GM19438 (cell line): ENCODE data around the gene RPS21.

Experiments used
- ATAC-seq: cut with Tn5 transposase; IDR thresholded peaks from one replicate; pipeline ENCODE4 v1.9.1; 2021; ENCODE audit warnings: low read depth; ENCODE audit not compliant: unreplicated experiment

The RPS21 gene

DNA sequence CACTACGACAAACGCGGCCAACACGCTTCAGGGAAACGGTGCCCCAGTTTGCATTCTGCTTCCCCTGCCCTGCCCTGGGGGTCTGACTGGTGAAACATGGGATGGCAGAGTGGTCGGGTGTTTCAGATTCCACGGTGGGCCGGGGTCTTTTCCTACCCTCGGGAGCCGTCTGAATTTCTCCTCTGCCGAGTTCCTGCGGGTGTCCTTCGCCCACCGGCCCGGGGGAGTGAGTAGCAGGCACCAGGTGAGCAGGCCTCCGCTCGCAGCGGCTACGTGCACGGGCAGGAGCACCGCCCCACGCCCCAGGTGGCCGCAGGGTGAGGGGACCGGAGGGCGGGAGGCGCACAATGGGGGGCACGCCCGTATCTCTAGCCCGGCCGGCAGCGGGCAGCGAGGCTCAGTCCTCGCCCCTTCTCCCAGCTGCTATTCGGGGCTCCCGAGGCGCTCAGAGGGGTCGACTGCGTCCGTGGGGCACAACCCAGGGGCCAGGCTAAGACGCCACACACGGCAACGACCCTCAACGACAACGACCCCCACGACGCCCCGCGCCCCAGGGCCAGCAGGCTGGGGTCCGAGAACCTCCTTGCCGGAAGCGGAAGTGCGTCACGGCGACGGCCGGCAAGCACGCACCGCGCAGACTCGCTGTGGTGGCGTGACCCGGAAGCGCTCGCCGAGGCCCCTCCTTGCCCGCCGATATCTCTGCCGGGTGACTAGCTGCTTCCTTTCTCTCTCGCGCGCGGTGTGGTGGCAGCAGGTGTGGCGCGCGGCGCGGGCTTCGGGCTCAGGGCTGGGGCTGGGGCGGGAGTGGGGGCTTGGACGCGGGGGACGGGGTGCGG, at the start of gene RPS21:
Gene RPS21 (plus strand): TSS at position 721 of the 836 bp plus-strand sequence. CDS start 236 bp downstream, outside the sequence.
- peak; percentile 81 for ATAC-seq

DNA sequence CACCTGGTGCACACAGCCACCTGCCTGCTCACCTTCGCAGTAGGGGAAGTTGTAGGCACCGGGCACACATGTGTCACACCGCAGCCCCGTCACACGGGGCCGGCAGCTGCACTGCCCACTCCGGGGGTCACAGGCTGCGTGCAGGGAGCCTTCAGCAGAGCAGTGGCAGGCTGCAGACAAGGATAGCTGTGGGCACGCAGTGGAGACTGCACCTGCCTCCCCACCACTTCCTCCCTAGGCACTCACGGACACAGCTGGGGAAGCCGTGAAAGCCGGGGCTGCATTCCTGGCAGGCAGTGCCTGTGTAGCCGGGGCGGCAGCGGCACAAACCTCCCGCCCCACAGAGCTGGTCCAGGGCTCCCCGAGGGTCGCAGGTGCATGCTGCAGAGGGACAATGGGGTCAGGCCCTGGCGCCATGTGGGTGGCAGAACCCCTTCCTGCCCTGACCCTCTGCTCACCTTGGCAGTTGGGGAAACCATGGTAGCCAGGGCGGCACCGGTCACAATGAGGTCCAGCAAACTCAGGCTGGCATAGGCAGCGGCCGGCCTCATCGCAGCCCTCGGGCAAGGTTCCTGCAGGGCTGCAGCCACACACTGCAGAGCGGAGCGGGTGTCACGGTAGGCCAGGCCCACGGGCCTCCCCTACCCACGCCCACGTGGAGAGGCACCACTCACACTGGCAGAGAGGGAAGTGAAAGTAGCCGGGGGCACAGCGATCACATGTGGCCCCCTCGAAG, 49.2 kb upstream of the RPS21 start:
- no peak for ATAC-seq

DNA sequence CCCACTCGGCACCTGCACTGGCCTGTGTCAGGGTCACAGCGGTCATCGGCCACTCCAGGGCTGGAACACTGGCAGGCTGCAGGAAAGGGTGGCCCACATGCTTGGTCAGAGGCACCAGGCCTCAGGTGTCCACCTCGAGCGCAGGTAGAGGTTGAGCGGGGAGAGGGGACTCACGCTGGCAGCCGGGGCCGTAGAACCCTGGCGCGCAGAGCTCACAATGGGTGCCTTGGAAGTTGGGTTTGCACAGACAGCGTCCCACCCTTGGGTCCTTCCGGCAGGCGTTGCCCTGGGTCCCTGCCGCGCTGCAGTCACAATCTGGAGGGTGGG, 48.6 kb upstream of the RPS21 start:
- ATAC-seq = no peak

DNA sequence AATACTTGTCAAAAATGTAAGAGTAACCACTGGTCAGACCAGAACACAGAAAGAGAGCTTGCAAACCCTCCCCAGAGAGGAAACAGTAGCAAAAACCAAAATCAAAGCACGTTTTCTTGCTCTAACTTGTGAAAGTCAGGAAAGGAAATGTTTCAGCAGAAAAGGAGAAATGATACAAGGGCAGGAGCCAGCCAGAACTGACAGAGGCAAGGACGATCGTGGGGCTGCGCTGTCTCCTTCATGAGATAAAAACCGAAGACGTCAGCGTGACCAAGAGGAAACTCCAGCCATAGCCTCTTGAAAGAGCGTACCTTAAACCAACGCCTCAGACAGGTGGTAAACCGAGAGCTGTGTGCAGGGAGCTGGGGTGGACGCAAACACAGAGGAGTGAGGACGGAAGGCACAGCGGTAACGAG, 47.2 kb upstream of the RPS21 start:
- peak; percentile 78 for ATAC-seq

DNA sequence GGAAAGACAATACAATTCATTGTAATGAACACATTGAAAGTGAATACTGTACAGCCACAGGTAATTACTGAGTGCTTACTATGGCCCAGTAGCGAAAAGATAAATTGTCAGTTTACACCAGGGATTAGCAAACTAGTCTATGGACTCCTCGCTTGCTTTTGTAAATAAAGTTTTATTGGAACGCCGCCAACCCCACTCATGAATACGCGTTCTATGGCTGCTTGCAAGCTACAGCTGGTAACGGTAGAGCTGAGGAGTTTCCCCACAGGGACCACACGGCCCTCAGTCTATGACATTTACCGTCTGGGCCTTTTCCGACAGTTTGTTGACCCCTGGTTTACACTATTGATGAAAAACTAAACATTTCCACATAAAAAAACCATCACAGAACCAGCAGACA, 44.0 kb upstream of the RPS21 start:
- ATAC-seq = no peak

DNA sequence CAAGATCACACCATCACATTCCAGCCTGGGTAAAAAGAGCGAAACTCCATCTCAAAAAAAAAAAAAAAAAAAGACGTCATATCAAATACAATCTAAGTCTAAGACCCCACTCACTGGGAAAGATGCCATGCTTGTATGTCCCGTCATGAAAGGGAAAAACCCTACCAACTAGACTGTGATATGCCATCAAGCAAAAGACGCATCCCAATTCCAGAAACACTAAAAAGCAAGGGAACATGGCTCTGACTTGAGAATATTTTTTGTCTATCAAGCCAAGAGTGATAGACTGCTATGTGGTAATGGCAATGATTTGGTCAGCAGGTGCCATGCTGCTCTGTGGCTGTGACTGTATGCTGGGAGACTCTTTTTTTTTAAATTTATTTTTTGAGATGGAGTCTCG, 42.8 kb upstream of the RPS21 start:
- no peak for ATAC-seq

DNA sequence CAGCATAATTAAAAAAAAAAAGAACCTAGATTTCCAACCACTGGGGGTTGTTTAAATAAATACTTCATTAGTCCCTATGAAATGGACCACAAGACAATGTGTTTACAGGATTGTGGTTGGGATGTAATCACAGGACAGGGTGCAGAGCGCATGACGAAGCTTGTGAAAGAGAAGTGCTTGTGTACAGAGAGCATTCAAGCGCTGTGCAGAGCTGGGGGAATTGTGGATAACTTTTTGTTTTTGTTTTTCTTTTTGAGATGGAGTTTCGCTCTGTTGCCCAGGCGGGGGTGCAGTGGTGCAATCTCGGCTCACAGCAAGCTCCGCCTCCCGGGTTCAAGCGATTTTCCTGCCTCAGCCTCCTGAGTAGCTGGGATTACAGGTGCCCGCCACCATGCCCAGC, 42.1 kb upstream of the RPS21 start:
- ATAC-seq = no peak

DNA sequence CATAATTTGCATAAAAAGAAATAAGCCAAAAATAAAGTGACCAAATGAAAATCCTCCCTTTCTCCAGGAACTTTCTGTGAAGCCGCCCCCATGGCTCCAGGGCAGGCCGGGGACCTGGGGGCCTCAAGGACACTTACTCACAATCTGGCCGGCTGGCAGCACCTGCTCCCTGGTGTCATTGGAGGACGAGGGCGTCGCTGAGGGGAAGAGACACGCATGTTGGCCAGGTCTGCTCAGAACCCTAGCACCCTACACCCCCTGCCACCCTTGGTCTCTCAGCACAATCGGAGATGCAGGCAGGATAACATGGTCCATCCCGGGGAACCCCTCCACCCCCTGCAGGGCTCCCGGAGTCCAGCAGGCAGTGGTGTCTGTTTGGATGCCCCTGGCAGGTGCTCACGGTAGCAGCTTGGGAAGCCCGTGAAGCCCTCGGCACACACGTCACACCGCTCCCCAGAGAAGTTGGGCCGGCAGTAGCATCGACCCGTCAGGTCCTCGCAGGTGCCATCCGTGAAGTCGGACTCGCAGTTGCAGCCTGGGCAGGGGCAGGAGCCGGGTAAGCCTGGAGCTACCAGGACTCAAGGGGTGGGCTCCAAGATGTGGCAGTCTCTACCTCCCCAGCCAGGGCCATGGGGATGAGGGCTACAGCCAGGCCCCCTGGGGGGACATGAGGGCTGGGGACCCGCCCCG, 41.1 kb upstream of the RPS21 start:
- no peak for ATAC-seq

DNA sequence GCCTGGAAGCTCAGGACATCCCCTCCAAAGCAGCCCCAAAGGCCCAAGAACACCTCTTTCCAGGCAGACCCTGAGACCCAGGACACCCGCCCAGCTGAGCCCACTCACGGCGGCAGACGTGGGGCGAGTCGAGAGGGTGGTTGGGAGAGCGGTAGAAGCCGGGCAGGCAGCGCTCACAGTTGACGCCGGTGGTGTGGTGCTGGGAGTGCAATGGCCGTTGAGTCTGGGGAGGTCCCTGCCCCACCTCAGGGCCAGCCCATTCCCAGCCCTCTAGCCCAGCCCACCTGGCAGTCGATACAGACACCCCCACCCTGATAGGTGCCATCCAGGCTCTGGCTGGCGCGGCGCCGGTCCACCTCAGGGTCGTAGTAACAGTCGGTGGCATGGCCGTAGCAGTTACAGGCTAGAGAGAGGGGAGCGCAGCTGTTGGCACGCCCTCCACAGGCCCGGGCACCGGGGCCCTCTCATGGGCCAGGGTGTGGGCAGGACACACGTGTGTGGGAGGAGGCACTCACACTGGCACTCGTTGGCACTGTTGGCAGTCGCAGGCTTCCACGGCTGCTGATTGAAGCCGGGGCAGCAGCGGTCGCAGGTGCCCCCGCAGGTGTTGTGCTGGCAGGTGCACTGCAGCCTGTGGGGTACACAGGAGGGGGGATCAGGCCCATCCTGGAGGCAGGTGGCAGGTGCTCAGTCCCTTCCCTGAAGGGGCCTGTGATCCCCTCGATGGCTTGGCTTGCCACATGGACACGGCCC, 40.3 kb upstream of the RPS21 start:
- no peak for ATAC-seq

DNA sequence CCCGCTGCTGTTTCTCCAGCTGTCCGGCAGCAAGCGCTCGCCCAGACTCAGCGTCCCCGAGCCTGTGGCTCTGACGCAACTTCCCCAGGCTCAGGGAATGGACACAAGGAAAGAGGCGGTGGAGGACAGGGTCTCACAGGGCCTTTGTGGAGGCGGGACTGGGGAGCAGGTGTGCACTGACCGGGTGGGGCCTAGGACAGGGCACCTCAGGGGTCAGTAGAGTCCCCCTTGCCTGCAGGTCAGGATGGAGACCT, 39.8 kb upstream of the RPS21 start:
- ATAC-seq = no peak

DNA sequence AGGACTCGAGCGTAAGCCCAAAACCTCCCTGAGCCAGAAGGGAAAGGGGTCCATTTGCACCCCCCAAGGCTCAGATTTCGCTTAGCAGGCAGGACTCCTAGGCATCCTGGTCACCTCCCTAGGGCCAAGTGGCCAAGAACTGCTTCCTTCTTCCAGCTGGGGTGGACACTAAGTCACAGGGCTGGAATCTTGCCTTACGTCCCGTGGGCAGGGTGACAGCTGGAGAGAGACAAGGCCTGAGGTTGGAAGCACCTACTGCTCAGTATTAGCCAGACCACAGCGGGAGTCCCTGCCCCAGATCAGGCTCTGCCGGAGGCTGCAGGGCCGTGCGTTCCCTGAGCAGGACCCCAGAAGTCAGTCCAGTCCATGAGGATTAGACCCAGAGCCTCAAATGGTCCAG, 39.5 kb upstream of the RPS21 start:
- ATAC-seq = no peak

DNA sequence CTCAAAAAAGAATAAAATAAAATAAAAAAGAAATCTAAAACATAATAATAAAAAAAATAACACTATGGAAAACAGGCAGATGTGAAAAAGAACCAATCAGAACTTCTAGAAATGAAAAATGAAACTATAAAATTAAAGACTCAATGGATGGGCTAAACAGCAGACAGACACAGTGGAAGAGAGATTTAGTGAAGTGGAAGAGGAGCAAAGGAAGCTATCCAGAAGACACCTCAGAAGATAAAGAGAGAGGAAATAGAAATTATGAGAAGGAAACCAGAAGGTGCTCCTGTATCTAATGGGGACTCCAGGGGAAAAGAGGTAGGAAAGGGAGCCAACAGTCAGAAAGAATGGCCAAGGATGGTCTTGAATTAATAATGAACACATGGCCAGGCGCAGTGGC, 38.3 kb upstream of the RPS21 start:
- ATAC-seq = no peak

DNA sequence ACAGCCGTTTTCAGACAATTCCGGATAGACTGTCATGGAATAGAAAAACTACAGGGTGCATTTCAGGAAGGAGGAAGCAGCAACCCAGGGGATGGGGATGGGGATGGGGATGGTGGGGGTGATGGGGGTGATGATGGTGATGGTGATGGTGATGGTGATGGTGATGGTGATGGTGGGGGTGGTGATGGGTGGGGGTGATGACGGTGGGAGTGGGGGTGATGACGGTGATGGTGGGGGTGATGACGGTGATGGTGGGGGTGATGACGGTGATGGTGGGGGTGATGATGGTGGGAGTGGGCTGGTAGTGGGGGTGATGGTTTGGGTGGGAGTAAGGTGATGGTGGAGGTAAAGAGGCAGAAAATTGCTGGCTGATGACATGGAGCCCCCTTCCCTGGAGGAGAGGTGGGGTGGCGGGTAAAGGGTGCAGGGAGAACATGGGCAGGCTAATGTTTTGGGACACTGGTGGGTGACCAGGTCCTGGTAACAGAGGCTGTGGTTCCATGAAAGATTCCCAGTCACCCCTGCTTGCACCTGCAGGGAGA, 37.3 kb upstream of the RPS21 start:
- ATAC-seq = no peak

DNA sequence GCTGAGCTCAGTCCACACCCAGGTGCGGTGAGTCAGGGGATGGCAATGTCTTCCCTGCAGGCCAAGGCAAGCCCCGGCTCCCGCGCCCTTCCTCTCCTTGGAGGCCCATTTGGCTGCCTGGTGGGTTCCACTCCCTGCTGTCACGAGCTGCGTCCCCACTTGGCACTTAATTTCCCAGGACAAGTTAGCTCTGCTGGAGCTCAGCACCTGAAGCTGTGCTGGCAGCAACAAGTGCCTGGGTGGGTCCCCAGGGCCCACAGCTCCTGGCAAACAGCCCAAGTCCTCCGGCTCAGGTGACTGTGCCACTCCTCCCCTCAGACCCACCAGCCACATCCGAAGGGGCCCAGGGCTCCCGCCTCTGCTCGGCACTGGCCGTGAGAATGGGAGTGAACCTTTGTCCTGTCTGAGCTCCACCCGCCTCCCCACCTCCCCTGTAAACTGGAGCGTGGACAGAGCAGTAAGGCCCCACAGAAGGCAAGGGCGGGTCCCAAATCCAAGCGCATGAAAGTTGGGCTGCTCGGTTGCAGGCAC, 36.7 kb upstream of the RPS21 start:
- ATAC-seq = no peak

DNA sequence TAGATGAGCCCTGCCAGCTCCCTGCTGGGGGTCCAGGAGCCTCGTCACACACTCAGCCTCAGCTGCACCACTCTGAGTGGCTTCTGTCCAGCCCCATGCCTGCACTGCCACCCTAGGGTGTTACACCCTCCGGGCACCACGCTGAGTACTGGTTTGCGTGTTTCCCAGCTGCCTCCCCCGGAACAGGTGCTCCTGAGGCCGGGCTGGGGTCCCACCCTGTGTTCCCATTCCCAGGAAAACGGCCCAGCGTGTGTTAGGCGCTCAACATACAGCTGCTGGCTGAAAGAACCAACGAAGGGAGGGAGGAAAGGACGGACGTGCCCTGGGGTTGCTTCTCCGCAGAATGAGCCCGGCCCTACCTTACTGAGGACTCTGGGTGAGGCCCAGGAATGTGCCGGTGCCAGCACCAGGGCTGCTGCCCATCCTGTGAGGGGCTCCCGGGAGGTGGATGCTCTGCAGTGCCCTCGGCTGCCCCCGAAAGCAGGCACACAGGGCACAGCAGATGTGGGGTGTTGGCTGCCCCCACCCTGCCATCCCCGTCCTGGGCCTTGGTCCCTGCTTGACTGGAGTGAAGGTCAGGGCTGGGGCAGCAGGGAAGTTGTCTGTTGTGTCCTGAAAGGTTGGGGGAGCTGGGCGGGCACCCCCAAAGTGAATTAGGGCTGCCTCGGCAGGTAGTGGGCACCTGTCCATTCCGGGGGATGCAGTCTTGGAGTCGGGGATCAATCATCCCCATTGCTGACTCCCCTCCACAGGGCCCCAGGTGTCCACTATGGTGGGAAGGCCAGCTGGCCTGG, 36.1 kb upstream of the RPS21 start:
- no peak for ATAC-seq

DNA sequence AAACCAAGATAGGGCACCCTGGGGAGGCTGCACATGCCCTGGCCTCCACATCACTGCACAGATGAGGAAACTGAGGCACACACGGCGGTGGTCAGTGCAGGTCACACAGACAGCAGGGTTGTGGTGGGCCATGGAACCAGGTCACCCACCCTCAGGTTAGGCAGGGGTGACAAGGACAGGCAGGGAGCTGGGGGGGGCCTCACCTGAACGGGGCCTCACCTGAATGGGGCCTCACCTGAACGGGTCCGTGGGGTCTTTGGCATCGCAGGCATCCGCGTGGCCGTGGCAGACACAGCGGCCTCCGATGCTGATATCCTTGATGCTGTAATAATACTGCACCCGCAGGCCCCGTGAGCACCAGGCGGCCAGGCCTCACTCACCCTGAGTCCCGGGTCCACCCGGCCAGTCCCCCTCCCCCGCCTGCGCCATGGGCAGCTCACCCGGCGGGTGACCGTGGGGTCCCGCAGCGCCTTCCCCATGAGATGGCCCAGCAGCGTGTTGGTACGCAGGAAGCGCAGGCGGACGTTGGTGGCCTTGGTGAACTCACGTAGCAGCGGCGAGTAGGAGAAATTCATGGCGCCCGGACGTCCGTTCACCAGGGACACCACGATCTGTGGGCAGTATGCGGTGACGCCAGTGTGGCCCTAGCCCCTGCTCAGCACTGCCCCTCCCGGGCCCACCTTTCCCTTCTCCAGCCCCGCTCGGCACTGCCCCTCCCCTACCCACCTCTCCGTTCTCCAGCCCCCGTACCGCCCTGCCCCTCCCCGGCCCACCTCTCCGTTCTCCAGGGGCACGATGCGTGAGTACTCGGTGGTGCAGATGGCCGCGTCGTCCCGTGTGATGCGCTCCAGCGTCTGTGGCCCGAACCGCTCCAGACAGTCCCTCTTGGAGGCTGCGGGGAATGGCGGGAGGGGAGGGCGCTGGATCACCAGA, 35.2 kb upstream of the RPS21 start:
- no peak for ATAC-seq

DNA sequence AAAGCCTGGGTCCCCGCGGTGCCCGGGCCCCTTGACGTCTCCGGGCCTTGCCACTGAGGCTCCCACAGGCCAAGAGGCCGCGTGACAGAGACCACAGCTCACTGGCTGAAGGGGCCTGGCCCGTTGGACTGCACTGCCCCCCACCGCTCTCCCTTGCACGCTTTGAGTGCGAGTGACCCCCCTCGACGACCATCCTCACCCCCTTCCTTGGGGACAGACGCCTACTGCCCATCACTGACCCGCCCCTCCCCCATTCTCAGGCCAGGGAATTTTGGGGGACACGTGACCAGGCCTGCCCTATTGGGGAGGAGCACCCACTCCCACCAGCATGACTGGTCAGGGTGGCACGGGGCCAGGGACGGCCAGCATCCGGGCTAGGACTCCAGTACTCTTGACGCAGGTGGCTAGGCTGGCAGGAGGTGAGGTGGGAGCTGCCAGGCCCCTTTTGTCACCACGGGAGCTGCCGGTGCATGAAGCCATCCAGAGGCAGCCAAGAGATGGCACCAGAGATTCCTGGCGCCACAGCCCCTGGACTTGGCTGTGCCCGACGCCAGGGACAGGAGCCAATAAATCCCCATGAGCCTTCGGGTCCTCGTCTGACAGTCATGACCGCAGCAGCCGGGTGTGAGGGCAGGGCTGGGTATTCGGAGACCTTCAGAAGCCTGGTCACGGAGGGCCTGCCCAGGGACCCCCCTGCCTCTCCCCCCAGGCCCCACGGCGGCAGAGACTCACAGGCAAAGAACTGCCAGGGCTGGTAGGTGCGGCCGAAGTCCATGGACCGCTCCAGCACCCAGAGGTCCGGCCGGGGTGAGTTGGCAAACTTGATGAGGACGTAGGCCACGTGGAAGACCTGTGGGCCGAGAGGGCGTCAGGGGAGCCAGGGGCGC, 34.3 kb upstream of the RPS21 start:
- ATAC-seq = no peak
